NCI-H345 (cell line): ENCODE results near the gene TPPP3.

ENCODE experiments used
- DNase-seq: peaks from one replicate; lab custom pipeline; 2025; lab: John Stamatoyannopoulos, UW

Gene TPPP3

DNA sequence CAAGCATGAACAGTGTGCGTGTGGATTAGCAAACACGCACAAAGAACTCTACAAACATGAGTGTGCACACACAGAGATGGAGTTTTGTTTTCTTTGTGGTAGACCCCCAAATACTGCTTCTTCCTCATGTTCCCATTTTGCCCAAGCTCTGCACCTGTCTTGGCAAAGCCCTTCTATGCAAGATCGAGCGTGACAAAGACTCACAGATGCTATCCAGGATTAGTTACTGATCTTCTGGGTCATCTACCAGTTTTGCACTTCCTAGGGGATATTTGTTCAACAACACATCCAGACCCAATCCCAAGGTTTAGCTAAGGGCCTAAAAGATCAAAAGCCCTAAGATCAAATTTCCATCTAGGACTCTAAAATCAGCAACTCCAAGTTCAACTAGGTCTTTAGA lies 50.7 kb downstream of the TPPP3 start:
- DNase-seq = no peak

DNA sequence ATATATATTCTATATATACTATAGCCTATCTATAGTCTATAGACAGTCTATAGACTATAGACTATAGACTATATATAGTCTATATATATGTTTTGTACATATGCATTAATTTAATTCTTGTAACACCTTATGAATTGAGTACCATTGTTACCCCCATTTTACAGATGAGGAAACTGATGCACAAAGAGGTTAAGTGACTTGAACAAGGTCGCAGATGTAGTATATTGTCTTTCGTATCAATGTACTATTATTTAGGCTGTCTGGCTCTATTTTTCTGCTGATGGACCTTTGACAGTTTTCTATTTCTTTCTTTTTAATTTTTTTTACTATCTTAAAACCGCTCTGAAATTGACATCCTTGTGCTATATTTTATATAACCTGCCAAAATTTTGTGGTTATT lies 52.0 kb downstream of the TPPP3 start:
- no peak for DNase-seq
